Raji (cell line): Measurements from ENCODE around the gene PAX6.

Experiments
- POLR2A ChIP-seq: IDR thresholded peaks from 2 replicates; pipeline ENCODE4 v1.6.1; 2011; ENCODE audit warnings: low read depth, low read length, control low read depth; ENCODE audit not compliant: insufficient read depth

Gene PAX6

GRCh38 chr11:31824879-31825837, 14.0 kb upstream of the PAX6 start:
- no peak for TF ChIP-seq POLR2A

- no peak for TF ChIP-seq POLR2A
These were observed 13.3 kb upstream of the PAX6 start for GRCh38 chr11:31824332-31824878.

- TF ChIP-seq POLR2A = no peak
These were observed 12.7 kb upstream of the PAX6 start for GRCh38 chr11:31823644-31824331.

GRCh38 chr11:31822927-31823643, 12.0 kb upstream of the PAX6 start:
- TF ChIP-seq POLR2A = no peak

GRCh38 chr11:31822175-31822926, 11.2 kb upstream of the PAX6 start:
- no peak for TF ChIP-seq POLR2A

GRCh38 chr11:31821766-31822165, 10.6 kb upstream of the PAX6 start:
- TF ChIP-seq POLR2A = no peak

GRCh38 chr11:31821235-31821764, 10.2 kb upstream of the PAX6 start:
- TF ChIP-seq POLR2A = no peak

- TF ChIP-seq POLR2A = no peak
These were observed 9.3 kb upstream of the PAX6 start for GRCh38 chr11:31820438-31820818.

GRCh38 chr11:31819621-31820437, 8.7 kb upstream of the PAX6 start:
- no peak for TF ChIP-seq POLR2A

- TF ChIP-seq POLR2A = no peak
These were observed 7.8 kb upstream of the PAX6 start for GRCh38 chr11:31818874-31819331.

- no peak for TF ChIP-seq POLR2A
These were observed 7.3 kb upstream of the PAX6 start for GRCh38 chr11:31818425-31818755.

- no peak for TF ChIP-seq POLR2A
These were observed 6.7 kb upstream of the PAX6 start for GRCh38 chr11:31817621-31818424.
